DOHH2 (cell line): ENCODE data around the gene IP6K1.

Experiments
- CTCF ChIP-seq: fragments of 200-600 bp; sonication (generic); IDR thresholded peaks from one replicate; pipeline ENCODE4 v1.5.1; 2014; ENCODE audit warnings: antibody characterized with exemption, mild to moderate bottlenecking, low read depth, low read length; ENCODE audit not compliant: poor library complexity, severe bottlenecking
- EZH2phosphoT487 ChIP-seq: fragments of 200-600 bp; sonication (generic); IDR thresholded peaks from 2 replicates; pipeline ENCODE4 v1.6.1; 2017; ENCODE audit warnings: borderline replicate concordance, mild to moderate bottlenecking, antibody characterized with exemption, low read length, moderate library complexity, mixed read lengths

GRCh38 chr3:49754536-49754935 lies 31.8 kb downstream of the IP6K1 start:
- no peak for TF ChIP-seq CTCF
- TF ChIP-seq EZH2phosphoT487, result no peak
